ENCODE results near the gene CABLES2.

- TF ChIP-seq, protein P1, sequence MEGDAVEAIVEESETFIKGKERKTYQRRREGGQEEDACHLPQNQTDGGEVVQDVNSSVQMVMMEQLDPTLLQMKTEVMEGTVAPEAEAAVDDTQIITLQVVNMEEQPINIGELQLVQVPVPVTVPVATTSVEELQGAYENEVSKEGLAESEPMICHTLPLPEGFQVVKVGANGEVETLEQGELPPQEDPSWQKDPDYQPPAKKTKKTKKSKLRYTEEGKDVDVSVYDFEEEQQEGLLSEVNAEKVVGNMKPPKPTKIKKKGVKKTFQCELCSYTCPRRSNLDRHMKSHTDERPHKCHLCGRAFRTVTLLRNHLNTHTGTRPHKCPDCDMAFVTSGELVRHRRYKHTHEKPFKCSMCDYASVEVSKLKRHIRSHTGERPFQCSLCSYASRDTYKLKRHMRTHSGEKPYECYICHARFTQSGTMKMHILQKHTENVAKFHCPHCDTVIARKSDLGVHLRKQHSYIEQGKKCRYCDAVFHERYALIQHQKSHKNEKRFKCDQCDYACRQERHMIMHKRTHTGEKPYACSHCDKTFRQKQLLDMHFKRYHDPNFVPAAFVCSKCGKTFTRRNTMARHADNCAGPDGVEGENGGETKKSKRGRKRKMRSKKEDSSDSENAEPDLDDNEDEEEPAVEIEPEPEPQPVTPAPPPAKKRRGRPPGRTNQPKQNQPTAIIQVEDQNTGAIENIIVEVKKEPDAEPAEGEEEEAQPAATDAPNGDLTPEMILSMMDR (IDR thresholded peaks at IDR 0.05; ENCODE audit: low read depth, low read length, missing input control): no peak
- no peak for TF ChIP-seq SP1 (IDR thresholded peaks at IDR 0.05)
- TF ChIP-seq TAF1 (conservative IDR thresholded peaks at IDR 0.05): no peak
- TF ChIP-seq, protein P2, sequence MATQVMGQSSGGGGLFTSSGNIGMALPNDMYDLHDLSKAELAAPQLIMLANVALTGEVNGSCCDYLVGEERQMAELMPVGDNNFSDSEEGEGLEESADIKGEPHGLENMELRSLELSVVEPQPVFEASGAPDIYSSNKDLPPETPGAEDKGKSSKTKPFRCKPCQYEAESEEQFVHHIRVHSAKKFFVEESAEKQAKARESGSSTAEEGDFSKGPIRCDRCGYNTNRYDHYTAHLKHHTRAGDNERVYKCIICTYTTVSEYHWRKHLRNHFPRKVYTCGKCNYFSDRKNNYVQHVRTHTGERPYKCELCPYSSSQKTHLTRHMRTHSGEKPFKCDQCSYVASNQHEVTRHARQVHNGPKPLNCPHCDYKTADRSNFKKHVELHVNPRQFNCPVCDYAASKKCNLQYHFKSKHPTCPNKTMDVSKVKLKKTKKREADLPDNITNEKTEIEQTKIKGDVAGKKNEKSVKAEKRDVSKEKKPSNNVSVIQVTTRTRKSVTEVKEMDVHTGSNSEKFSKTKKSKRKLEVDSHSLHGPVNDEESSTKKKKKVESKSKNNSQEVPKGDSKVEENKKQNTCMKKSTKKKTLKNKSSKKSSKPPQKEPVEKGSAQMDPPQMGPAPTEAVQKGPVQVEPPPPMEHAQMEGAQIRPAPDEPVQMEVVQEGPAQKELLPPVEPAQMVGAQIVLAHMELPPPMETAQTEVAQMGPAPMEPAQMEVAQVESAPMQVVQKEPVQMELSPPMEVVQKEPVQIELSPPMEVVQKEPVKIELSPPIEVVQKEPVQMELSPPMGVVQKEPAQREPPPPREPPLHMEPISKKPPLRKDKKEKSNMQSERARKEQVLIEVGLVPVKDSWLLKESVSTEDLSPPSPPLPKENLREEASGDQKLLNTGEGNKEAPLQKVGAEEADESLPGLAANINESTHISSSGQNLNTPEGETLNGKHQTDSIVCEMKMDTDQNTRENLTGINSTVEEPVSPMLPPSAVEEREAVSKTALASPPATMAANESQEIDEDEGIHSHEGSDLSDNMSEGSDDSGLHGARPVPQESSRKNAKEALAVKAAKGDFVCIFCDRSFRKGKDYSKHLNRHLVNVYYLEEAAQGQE (IDR thresholded peaks at IDR 0.05): no peak
- TF ChIP-seq RAD21 (IDR thresholded peaks at IDR 0.05): no peak
Measured at GRCh38 chr20:62409086-62409853, 2.2 kb upstream of the CABLES2 start.

All from liver (tissue), 3 donors.